Panc1 (cell line): ENCODE data around the gene MOCS2. TPM values are rescaled to one million over a fixed set of nuclear protein-coding genes. Genes with fewer than 3 reads are reported as not detected.

Source experiments
- ATAC-seq: fragments of 200-7000 bp; cut with Tn5 transposase; 2 replicates; pipeline ENCODE4 v1.9.1; 2020; ENCODE audit warnings: mild to moderate bottlenecking, moderate library complexity
- BruUV-seq: library from RNA; stranded (reverse); fragments of 400-500 nt; replicated peaks from 2 replicates; lab custom pipeline; 2021; lab: Mats Ljungman, UMichigan
- CTCF ChIA-PET: fragments of 300-600 bp; sonication (Branson Sonifier 250); formaldehyde crosslinking; loops from one replicate; lab custom pipeline; 2022; ENCODE audit warnings: antibody characterized with exemption; lab: Charles Lee
- POLR2A ChIA-PET: fragments of 300-600 bp; sonication (Branson Sonifier 250); formaldehyde crosslinking; loops from one replicate; lab custom pipeline; 2022; ENCODE audit warnings: antibody characterized with exemption; lab: Charles Lee
- DNase-seq: peaks from one replicate; pipeline ENCODE4 v3.0.0-alpha.2; 2010; ENCODE audit warnings: low read depth, low spot score
- H3K27ac ChIP-seq: 2 replicates; pipeline ENCODE4 v1.5.1; 2011; ENCODE audit warnings: mild to moderate bottlenecking, low read length, inconsistent platforms
- H3K27me3 ChIP-seq: fragments of 200-500 bp; sonication (Bioruptor generic); 2 replicates; pipeline ENCODE4 v1.6.0; 2014; ENCODE audit warnings: low read length, inconsistent platforms; ENCODE audit not compliant: control insufficient read depth, insufficient read depth
- H3K36me3 ChIP-seq: fragments of 200-500 bp; sonication (Bioruptor generic); 2 replicates; pipeline ENCODE4 v1.5.1; 2014; ENCODE audit warnings: inconsistent platforms, mild to moderate bottlenecking, low read length, moderate library complexity; ENCODE audit not compliant: control insufficient read depth, insufficient read depth
- H3K4me1 ChIP-seq: 2 replicates; pipeline ENCODE4 v1.5.1; 2011; ENCODE audit warnings: inconsistent platforms, mild to moderate bottlenecking, low read length, moderate library complexity; ENCODE audit not compliant: control insufficient read depth, insufficient read depth
- H3K4me3 ChIP-seq, 2 experiments: 2 replicates each; pipeline ENCODE4 v1.5.1; 2011 to 2012; ENCODE audit warnings: low read depth in 2 of 2, low read length in 2 of 2, mild to moderate bottlenecking in 2 of 2, inconsistent platforms in 1 of 2, moderate library complexity in 1 of 2
- H3K9me3 ChIP-seq: fragments of 200-500 bp; sonication (Bioruptor generic); 2 replicates; pipeline ENCODE4 v1.5.1; 2014; ENCODE audit warnings: low read depth, mild to moderate bottlenecking, inconsistent platforms, low read length, moderate library complexity; ENCODE audit not compliant: control insufficient read depth, insufficient read depth
- POLR2AphosphoS5 ChIP-seq: IDR thresholded peaks from 2 replicates; pipeline ENCODE4 v1.6.1; 2012; ENCODE audit warnings: mild to moderate bottlenecking, low read depth, low read length, moderate library complexity
- SIN3A ChIP-seq: IDR thresholded peaks from 2 replicates; pipeline ENCODE4 v1.6.1; 2012; ENCODE audit warnings: low read depth, mild to moderate bottlenecking, low read length, moderate library complexity, borderline replicate concordance; ENCODE audit not compliant: insufficient read depth
- TCF7L2 ChIP-seq: IDR thresholded peaks from 2 replicates; pipeline ENCODE4 v1.6.1; 2011; ENCODE audit warnings: mild to moderate bottlenecking, low read depth, low read length, inconsistent platforms
- in situ Hi-C: cut with HindIII; loops from 2 replicates; pipeline ENCODE4 v1.10.0; 2016; ENCODE audit warnings: low sequenced_read_pairs, low pct_unique_long_range_greater_than_20kb
- intact Hi-C: fragments of 100-400 bp; cut with micrococcal nuclease; formaldehyde crosslinking; loops from one replicate; pipeline ENCODE4 v1.10.0; 2022; ENCODE audit not compliant: unreplicated experiment
- total RNA-seq: library from RNA; stranded (reverse); gene quantifications from one replicate; pipeline ENCODE4 v1.2.1, GENCODE V29; 2021; ENCODE audit not compliant: unreplicated experiment
- TF ChIP-seq, protein P1 (sequence below), 2 experiments: IDR thresholded peaks; 2 replicates each; pipeline ENCODE4 v1.6.1; 2011 to 2012; ENCODE audit warnings: low read depth in 2 of 2, control low read depth in 1 of 2, low read length in 1 of 2, mild to moderate bottlenecking in 1 of 2, moderate library complexity in 1 of 2; ENCODE audit not compliant: insufficient read depth in 1 of 2
- TF ChIP-seq, protein P2 (sequence below): fragments of 450-650 bp; IDR thresholded peaks from 2 replicates; pipeline ENCODE4 v1.5.1; 2017; ENCODE audit warnings: mild to moderate bottlenecking

Gene MOCS2
- total RNA-seq, 1 experiment from 2014 or later, result 39.5 TPM

GRCh38 chr5:53055365-53055764 is 54.2 kb downstream of the MOCS2 start:
- BruUV-seq, result no TSS peak
- ATAC-seq, result no peak
- H3K9me3 ChIP-seq, result no peaks in the 10 kb centered on the region
- no peak for DNase-seq
- in situ Hi-C loops, result no loop called here
- intact Hi-C loops, result no loop called here
- peaks cover 11% of the 10 kb centered on the region; the same call in 1 of the 2 replicates for H3K36me3 ChIP-seq
- TF ChIP-seq, protein P1, sequence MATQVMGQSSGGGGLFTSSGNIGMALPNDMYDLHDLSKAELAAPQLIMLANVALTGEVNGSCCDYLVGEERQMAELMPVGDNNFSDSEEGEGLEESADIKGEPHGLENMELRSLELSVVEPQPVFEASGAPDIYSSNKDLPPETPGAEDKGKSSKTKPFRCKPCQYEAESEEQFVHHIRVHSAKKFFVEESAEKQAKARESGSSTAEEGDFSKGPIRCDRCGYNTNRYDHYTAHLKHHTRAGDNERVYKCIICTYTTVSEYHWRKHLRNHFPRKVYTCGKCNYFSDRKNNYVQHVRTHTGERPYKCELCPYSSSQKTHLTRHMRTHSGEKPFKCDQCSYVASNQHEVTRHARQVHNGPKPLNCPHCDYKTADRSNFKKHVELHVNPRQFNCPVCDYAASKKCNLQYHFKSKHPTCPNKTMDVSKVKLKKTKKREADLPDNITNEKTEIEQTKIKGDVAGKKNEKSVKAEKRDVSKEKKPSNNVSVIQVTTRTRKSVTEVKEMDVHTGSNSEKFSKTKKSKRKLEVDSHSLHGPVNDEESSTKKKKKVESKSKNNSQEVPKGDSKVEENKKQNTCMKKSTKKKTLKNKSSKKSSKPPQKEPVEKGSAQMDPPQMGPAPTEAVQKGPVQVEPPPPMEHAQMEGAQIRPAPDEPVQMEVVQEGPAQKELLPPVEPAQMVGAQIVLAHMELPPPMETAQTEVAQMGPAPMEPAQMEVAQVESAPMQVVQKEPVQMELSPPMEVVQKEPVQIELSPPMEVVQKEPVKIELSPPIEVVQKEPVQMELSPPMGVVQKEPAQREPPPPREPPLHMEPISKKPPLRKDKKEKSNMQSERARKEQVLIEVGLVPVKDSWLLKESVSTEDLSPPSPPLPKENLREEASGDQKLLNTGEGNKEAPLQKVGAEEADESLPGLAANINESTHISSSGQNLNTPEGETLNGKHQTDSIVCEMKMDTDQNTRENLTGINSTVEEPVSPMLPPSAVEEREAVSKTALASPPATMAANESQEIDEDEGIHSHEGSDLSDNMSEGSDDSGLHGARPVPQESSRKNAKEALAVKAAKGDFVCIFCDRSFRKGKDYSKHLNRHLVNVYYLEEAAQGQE (IDR thresholded peaks at IDR 0.05; ENCODE audit: insufficient read depth in 1 of 2, low read depth in 2 of 2, low read length in 1 of 2), result no peak
- TF ChIP-seq, protein P2, sequence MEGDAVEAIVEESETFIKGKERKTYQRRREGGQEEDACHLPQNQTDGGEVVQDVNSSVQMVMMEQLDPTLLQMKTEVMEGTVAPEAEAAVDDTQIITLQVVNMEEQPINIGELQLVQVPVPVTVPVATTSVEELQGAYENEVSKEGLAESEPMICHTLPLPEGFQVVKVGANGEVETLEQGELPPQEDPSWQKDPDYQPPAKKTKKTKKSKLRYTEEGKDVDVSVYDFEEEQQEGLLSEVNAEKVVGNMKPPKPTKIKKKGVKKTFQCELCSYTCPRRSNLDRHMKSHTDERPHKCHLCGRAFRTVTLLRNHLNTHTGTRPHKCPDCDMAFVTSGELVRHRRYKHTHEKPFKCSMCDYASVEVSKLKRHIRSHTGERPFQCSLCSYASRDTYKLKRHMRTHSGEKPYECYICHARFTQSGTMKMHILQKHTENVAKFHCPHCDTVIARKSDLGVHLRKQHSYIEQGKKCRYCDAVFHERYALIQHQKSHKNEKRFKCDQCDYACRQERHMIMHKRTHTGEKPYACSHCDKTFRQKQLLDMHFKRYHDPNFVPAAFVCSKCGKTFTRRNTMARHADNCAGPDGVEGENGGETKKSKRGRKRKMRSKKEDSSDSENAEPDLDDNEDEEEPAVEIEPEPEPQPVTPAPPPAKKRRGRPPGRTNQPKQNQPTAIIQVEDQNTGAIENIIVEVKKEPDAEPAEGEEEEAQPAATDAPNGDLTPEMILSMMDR, result no peak
- TF ChIP-seq TCF7L2 (no peak), POLR2AphosphoS5 (no peak), SIN3A (no peak)
- ChIA-PET CTCF (no interaction called here), POLR2A (interaction anchor here (0.7 kb wide), 1 partner anchor 13 kb away, joined by 3 read pairs; no protein-coding TSS in a partner anchor)
- no peak overlapping the region for H3K27ac ChIP-seq
- no peaks in the 10 kb centered on the region for H3K4me1 ChIP-seq
- no peaks in the 10 kb centered on the region for H3K27me3 ChIP-seq
- H3K4me3 ChIP-seq, result no peak overlapping the region

DNA sequence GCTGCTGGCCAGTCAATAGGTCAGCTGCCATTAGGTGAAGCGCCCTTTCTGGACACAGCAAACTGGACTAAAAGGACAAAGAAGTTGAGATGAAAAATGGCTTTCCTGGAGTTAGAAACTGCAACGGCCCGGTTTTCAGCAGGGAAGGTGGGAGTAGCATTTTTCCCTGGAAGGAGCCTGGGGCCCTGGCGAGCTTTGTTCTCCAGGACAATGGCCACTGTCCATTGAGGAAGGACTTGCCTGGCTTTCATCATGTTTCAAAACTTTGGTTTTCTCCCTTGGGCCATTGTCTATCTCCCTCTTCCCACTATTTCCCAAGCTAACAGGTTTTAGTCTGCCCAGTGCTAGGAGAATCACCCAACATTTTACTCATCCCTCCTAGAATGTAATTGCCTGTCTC is 56.2 kb downstream of the MOCS2 start:
- TF ChIP-seq, protein P2, result no peak
- TF ChIP-seq SIN3A, result no peak
- no peak for TF ChIP-seq POLR2AphosphoS5
- TF ChIP-seq, protein P1 (IDR thresholded peaks at IDR 0.05; ENCODE audit: insufficient read depth in 1 of 2, low read depth in 2 of 2, low read length in 1 of 2), result no peak
- no peak for TF ChIP-seq TCF7L2
- ChIA-PET CTCF (no interaction called here), POLR2A (no interaction called here)
- Histone ChIP-seq H3K4me1 (no peaks in the 10 kb centered on the region), H3K4me3 (no peak overlapping the region), H3K27me3 (no peaks in the 10 kb centered on the region), H3K9me3 (no peaks in the 10 kb centered on the region), H3K27ac (no peak overlapping the region), H3K36me3 (peaks cover 15% of the 10 kb centered on the region)
- DNase-seq, result no peak
- BruUV-seq, result no TSS peak
- intact Hi-C loops (no loop called here), in situ Hi-C loops (no loop called here)
- no peak for ATAC-seq
